GM23338 (cell line): ENCODE data around the gene CD2AP. TPM values are rescaled to one million over a fixed set of nuclear protein-coding genes. Genes with fewer than 3 reads are reported as not detected.

ENCODE experiments used
- ATAC-seq: fragments of 200-7000 bp; cut with Tn5 transposase; 3 replicates; pipeline ENCODE4 v1.9.1; 2020
- DNase-seq: peaks from one replicate; pipeline ENCODE4 v3.0.0-alpha.2; 2015; ENCODE audit warnings: low spot score
- H2AFZ ChIP-seq: fragments of 200-600 bp; sonication (generic); 2 replicates; pipeline ENCODE4 v1.8.0; 2016; ENCODE audit warnings: antibody characterized with exemption, mild to moderate bottlenecking, moderate library complexity
- H3F3A ChIP-seq: fragments of 200-600 bp; sonication (generic); replicated peaks from 2 replicates; pipeline ENCODE4 v1.8.0; 2017; ENCODE audit warnings: antibody characterized with exemption, mixed run types, low read depth
- H3K27ac ChIP-seq: fragments of 200-600 bp; sonication (generic); 2 replicates; pipeline ENCODE4 v1.6.1; 2016; ENCODE audit warnings: low read depth
- H3K27me3 ChIP-seq: fragments of 200-600 bp; sonication (generic); 2 replicates; pipeline ENCODE4 v1.8.0; 2016; ENCODE audit warnings: mild to moderate bottlenecking, mixed run types, moderate library complexity; ENCODE audit not compliant: insufficient read depth
- H3K36me3 ChIP-seq: fragments of 200-600 bp; sonication (generic); 2 replicates; pipeline ENCODE4 v1.8.0; 2016; ENCODE audit warnings: mild to moderate bottlenecking; ENCODE audit not compliant: insufficient read depth
- H3K4me1 ChIP-seq: fragments of 200-600 bp; sonication (generic); 2 replicates; pipeline ENCODE4 v1.8.0; 2016; ENCODE audit warnings: mild to moderate bottlenecking, moderate library complexity; ENCODE audit not compliant: insufficient read depth
- H3K4me2 ChIP-seq: fragments of 200-600 bp; sonication (generic); 2 replicates; pipeline ENCODE4 v1.7.1; 2017; ENCODE audit warnings: mixed run types
- H3K4me3 ChIP-seq: fragments of 200-600 bp; sonication (generic); 2 replicates; pipeline ENCODE4 v1.6.1; 2016; ENCODE audit warnings: mixed run types
- H3K79me2 ChIP-seq: fragments of 200-600 bp; sonication (generic); replicated peaks from 2 replicates; pipeline ENCODE4 v1.8.0; 2017; ENCODE audit warnings: mild to moderate bottlenecking; ENCODE audit not compliant: insufficient read depth
- H3K9me2 ChIP-seq: fragments of 200-600 bp; sonication (generic); 2 replicates; pipeline ENCODE4 v1.8.0; 2017; ENCODE audit not compliant: insufficient read depth
- H4K20me1 ChIP-seq: fragments of 200-600 bp; sonication (generic); replicated peaks from 2 replicates; pipeline ENCODE4 v1.8.0; 2017; ENCODE audit warnings: mild to moderate bottlenecking; ENCODE audit not compliant: insufficient read depth
- H3K27ac Mint-ChIP-seq: 2 replicates; pipeline ENCODE4 v1.8.0; 2020; ENCODE audit warnings: inconsistent platforms, mild to moderate bottlenecking, moderate library complexity, mixed read lengths
- H3K27me3 Mint-ChIP-seq: 3 replicates; pipeline ENCODE4 v1.8.0; 2022; ENCODE audit warnings: low read depth, mild to moderate bottlenecking, moderate library complexity, mixed read lengths, inconsistent platforms; ENCODE audit not compliant: insufficient read depth, poor library complexity
- H3K36me3 Mint-ChIP-seq: 3 replicates; pipeline ENCODE4 v1.8.0; 2021; ENCODE audit warnings: low read depth, mild to moderate bottlenecking, inconsistent platforms, moderate library complexity, mixed read lengths
- H3K4me1 Mint-ChIP-seq: 3 replicates; pipeline ENCODE4 v1.8.0; 2020; ENCODE audit warnings: mild to moderate bottlenecking, inconsistent platforms, mixed read lengths
- H3K4me3 Mint-ChIP-seq: 3 replicates; pipeline ENCODE4 v1.8.0; 2021; ENCODE audit warnings: moderate library complexity, mild to moderate bottlenecking, inconsistent platforms, mixed read lengths
- H3K9me3 Mint-ChIP-seq: 3 replicates; pipeline ENCODE4 v1.8.0; 2020; ENCODE audit warnings: moderate library complexity, mild to moderate bottlenecking, inconsistent platforms, mixed read lengths
- ETS1 ChIP-seq: IDR thresholded peaks from 2 replicates; pipeline ENCODE4 v1.6.1; 2016; ENCODE audit warnings: antibody characterized with exemption
- EZH2 ChIP-seq: fragments of 200-600 bp; sonication (generic); IDR thresholded peaks from one replicate; pipeline ENCODE4 v1.8.0; 2017; ENCODE audit warnings: antibody characterized with exemption, mild to moderate bottlenecking, low read depth; ENCODE audit not compliant: unreplicated experiment
- JUNB ChIP-seq: IDR thresholded peaks from one replicate; pipeline ENCODE4 v1.6.1; 2016; ENCODE audit warnings: antibody characterized with exemption; ENCODE audit not compliant: unreplicated experiment
- NANOG ChIP-seq: IDR thresholded peaks from 2 replicates; pipeline ENCODE4 v1.6.1; 2016; ENCODE audit warnings: antibody characterized with exemption, borderline replicate concordance
- POLR2AphosphoS5 ChIP-seq: IDR thresholded peaks from 2 replicates; pipeline ENCODE4 v1.6.1; 2016; ENCODE audit warnings: antibody characterized with exemption, low read depth
- REST ChIP-seq: IDR thresholded peaks from one replicate; pipeline ENCODE4 v1.6.1; 2018; ENCODE audit warnings: antibody characterized with exemption; ENCODE audit not compliant: unreplicated experiment
- STAT1 ChIP-seq: IDR thresholded peaks from one replicate; pipeline ENCODE4 v1.6.1; 2016; ENCODE audit warnings: antibody characterized with exemption; ENCODE audit not compliant: unreplicated experiment
- ZNF114 ChIP-seq: fragments of 250-450 bp; sonication (Bioruptor Pico); IDR thresholded peaks from 2 replicates; pipeline ENCODE4 v1.5.0; 2020; ENCODE audit warnings: mild to moderate bottlenecking, moderate library complexity
- ZNF331 ChIP-seq: fragments of 250-450 bp; sonication (Bioruptor Pico); IDR thresholded peaks from 2 replicates; pipeline ENCODE4 v1.5.0; 2020; ENCODE audit warnings: low read depth, mild to moderate bottlenecking, moderate library complexity
- ZNF462 ChIP-seq: fragments of 250-450 bp; sonication (Bioruptor Pico); IDR thresholded peaks from 2 replicates; pipeline ENCODE4 v1.5.0; 2020; ENCODE audit warnings: mild to moderate bottlenecking, moderate library complexity
- polyA plus RNA-seq: library from polyadenylated mRNA; unstranded; fragments of >200 nt; fragmentation: Nextera tagmentation; extraction: Ambion mirVana; gene quantifications from 2 replicates; pipeline ENCODE4 v1.2.1, GENCODE V29; 2016
- total RNA-seq: library from RNA; depleted of rRNA; stranded (reverse); fragments of >200 nt; shearing (Covaris generic); gene quantifications from 2 replicates; pipeline ENCODE4 v1.2.3, GENCODE V29; 2014

Gene CD2AP
- total and polyA plus RNA-seq, 2 experiments from 2014 or later = 38.0 to 93.2 TPM

GRCh38 chr6:47502920-47503319 lies 25.3 kb downstream of the CD2AP start:
- Histone ChIP-seq H3K4me1 (peaks cover 42% of the 10 kb centered on the region), H3K27me3 (no peaks in the 10 kb centered on the region), H3K4me2 (no peak overlapping the region), H4K20me1 (peaks cover 23% of the 10 kb centered on the region), H2AFZ (no peak overlapping the region), H3K4me3 (no peak overlapping the region), H3K27ac (no peak overlapping the region), H3F3A (no peaks in the 10 kb centered on the region), H3K9me2 (no peaks in the 10 kb centered on the region; the same call in 1 of the 2 replicates), H3K36me3 (peaks cover 4% of the 10 kb centered on the region; the same call in 1 of the 2 replicates), H3K79me2 (peaks cover 82% of the 10 kb centered on the region)
- peaks cover 12% of the 10 kb centered on the region for H3K27me3 Mint-ChIP-seq
- TF ChIP-seq REST (no peak), ETS1 (no peak), JUNB (no peak), STAT1 (no peak)
- H3K4me3 Mint-ChIP-seq = no peak overlapping the region; the same call in 2 of the 3 replicates
- no peak for ATAC-seq
- H3K4me1 Mint-ChIP-seq = peaks cover 39% of the 10 kb centered on the region
- peak overlapping the region; percentile 65; the same call in 1 of the 2 replicates for H3K27ac Mint-ChIP-seq
- DNase-seq = no peak
- H3K36me3 Mint-ChIP-seq = peaks cover 39% of the 10 kb centered on the region
- H3K9me3 Mint-ChIP-seq = peaks cover 22% of the 10 kb centered on the region

GRCh38 chr6:47509937-47510336 lies 32.3 kb downstream of the CD2AP start:
- no peaks in the 10 kb centered on the region for H3K27me3 ChIP-seq
- H3F3A ChIP-seq = no peaks in the 10 kb centered on the region
- ATAC-seq (no peak), DNase-seq (no peak)
- H3K27me3 Mint-ChIP-seq = peaks cover 11% of the 10 kb centered on the region
- H3K9me2 ChIP-seq = no peaks in the 10 kb centered on the region; the same call in 1 of the 2 replicates
- H3K27ac ChIP-seq = no peak overlapping the region
- peaks cover 29% of the 10 kb centered on the region for H3K9me3 Mint-ChIP-seq
- peaks cover 13% of the 10 kb centered on the region; the same call in 1 of the 2 replicates for H3K36me3 ChIP-seq
- H3K4me1 Mint-ChIP-seq = peaks cover 4% of the 10 kb centered on the region
- no peaks in the 10 kb centered on the region for H3K4me1 ChIP-seq
- H3K4me2 ChIP-seq = no peak overlapping the region
- no peak overlapping the region for H3K27ac Mint-ChIP-seq
- peaks cover 81% of the 10 kb centered on the region for H3K79me2 ChIP-seq
- H3K4me3 ChIP-seq = no peak overlapping the region
- H2AFZ ChIP-seq = no peak overlapping the region
- H4K20me1 ChIP-seq = peaks cover 14% of the 10 kb centered on the region
- no peak overlapping the region for H3K4me3 Mint-ChIP-seq
- H3K36me3 Mint-ChIP-seq = peaks cover 82% of the 10 kb centered on the region
- TF ChIP-seq POLR2AphosphoS5 (no peak), NANOG (no peak), ZNF114 (CRISPR knock-in tag) (no peak), EZH2 (no peak), JUNB (no peak), ZNF331 (CRISPR knock-in tag) (no peak), ZNF462 (CRISPR knock-in tag) (no peak), STAT1 (no peak), ETS1 (no peak)
